Right lung (tissue), 5 donors: ENCODE data around the gene RAB40C. TPM values are rescaled to one million over a fixed set of nuclear protein-coding genes. Genes with fewer than 3 reads are reported as not detected.

ENCODE experiments used
- DNase-seq, 2 donors: peaks; one replicate each; pipeline ENCODE4 v3.0.0-alpha.2; 2013
- polyA plus RNA-seq, 5 donors: library from polyadenylated mRNA; unstranded; fragments of 120-200 nt; gene quantifications; one replicate each; pipeline versions ENCODE4 v1.2.1 to v1.2.3, GENCODE V29; 2013; ENCODE audit warnings: inconsistent platforms in 1 of 5, low replicate concordance in 1 of 5; ENCODE audit not compliant: insufficient read length in 5 of 5, insufficient read depth in 1 of 5

RAB40C gene
- polyA plus RNA-seq, 5 donors: 15.3 to 33.7 (median 22.9) TPM

DNA sequence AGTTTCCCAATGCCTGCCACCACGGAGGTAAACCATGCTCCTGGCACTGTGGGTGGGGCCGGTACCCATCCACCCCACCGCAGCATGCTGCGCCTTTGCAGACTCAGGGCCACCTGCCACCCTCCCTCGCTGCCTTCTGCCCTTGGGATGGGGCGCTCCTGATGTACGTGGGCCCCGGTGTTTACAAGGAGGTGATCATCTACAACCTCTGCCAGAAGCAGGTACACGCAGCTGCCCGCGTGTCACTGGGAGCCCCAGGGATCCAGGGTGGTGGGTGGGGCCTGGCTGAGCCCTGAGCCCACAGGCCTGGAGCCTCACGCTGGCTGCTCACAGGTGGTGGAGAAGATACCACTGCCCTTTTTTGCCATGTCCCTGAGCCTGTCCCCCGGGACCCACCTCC lies 76.7 kb downstream of the RAB40C start:
- no peak for DNase-seq

DNA sequence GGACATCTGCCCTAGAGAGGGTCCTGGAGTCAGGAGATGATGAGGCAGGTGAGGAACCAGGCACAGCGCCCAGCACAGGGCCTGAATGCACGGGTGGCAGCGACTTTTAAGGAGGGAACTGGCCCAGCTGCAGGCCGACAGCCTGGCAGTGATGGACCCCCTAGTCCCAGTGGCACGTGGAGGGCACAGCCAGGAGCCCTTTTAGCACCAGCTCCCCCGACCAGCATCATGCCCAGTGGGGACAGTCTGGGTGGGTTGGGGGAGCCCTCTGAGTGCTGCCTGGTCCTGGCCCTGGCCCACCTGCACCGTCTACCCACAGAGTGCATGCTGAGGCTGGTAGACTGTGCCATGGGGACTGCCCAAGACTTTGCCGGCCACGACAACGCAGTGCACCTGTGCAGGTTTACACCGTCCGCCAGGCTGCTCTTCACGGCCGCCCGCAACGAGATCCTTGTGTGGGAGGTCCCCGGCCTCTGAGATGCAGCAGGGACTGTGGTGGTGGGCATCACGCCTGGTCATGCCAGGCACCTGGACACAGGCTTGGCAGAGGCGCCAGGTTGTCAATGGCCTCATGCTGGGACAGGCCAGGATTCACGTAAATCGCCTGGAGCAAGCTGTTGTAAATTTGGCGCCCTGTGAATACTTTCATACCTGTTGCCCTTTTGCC lies 77.4 kb downstream of the RAB40C start:
- no peak for DNase-seq

DNA sequence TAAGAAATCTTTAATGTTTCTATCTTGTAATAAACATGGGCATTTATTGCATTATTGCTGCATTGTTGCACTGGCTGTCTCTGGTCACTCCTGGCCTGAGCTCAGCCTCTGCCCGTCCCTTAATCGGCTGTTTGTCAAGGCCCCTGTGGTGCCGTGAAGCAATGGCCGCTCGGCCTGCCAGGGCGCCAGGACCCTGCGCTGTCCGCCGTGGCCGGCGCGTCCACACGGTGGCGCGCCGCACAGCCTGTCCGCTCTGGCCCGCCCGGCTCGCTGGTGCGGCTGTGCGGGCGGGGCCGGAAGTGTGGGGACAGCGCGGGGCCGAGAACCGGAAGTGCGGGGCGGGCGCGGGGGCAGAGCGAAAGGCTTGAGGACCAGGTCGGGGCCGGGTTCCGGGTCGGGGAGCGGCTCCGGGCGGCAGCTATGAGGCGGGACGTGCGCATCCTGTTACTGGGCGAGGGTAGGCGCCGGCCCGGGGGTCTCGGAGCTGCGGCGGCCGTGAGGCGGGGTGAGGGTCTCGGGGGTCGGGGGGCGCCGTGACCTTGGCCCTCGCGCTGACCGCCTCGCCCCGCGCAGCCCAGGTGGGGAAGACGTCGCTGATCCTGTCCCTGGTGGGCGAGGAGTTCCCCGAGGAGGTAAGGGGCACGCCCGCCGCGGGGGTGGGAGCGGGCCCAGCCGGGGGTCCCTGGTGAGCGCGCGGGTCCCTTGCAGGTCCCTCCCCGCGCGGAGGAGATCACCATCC lies 78.1 kb downstream of the RAB40C start, which contains the start of gene RHOT2:
RHOT2 (plus strand) TSS at position 353 of the 739 bp plus-strand sequence; CDS start at position 421, 68 bp downstream.
- peak; percentile 87 to 89 for DNase-seq

DNA sequence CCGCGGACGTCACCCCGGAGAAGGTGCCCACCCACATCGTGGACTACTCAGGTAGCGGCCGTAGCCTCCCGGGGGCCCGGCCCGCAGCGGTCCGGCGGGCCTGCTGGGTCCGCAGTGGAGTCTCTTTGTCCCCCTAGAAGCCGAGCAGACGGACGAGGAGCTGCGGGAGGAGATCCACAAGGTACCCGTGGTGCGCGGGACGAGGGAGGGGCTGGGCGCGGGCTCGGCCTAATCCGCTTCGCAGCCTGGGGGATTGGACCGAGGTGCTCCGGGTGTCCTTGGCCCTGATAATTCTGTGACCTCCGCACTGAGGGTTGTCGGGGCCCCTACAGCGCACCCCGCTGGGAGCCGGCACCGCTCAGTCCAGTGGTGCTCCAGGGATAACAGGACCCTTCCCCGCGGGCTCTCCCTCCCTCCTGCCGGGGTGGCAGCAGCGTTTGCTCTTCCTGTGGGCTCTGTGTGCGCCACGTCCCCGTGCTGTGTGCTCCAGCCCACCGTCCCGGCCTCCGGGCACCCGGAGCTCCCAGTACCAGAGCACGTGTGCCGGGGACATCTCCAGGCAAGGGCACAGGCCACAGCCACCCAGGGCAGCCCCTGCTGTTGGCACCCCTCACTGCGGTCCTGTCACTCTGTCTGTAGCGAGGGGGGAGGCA lies 78.8 kb downstream of the RAB40C start:
- no peak for DNase-seq

DNA sequence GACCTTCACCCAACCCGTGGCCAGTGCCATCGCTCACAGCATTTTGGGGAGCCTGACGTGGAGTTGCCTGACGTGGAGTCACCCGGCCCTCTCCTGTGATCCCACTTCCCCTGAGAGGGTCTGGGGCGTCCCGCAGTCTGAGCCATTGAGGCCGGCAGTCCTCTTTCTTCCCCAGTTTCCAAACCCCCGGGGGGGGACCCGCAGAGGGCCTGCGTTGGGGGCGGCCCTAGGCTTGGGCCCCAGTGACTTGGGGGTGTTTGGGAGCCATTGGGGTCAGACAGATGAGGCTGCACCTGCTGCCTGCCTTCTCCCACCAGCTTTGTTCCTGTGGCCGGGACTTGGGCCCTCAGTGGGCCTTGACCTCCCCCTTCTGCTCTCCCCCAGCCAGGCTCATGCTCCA lies 79.8 kb downstream of the RAB40C start:
- no peak for DNase-seq

DNA sequence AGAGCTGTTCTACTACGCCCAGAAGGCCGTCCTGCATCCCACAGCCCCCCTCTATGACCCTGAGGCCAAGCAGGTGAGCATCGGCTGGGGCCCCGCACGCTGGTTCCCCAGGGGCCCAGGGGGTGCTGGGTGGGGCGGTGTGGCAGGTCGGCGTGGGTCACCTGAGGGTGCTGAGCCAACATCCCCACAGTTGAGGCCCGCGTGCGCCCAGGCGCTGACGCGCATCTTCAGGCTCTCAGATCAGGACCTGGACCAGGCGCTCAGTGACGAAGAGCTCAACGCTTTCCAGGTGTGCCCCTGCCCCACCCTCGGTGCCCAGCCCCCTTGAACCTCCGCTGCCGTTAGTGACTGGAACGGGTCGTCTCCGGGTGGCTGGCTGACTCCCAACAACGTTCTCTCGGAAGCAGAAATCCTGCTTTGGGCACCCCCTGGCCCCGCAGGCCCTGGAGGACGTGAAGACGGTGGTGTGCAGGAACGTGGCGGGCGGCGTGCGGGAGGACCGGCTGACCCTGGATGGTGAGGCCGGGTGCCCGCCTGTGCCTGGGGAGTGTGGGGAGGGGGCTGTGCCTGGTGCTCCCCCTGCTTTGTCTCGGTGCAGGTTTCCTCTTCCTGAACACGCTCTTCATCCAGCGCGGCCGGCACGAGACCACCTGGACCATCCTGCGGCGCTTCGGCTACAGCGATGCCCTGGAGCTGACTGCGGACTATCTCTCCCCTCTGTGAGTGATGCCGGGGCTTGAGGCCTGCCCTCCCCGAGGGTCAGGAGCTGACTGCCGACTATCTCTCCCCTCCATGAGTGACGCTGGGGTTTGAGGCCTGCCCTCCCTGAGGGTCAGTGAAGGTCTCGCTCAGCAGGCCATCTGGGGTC lies 80.9 kb downstream of the RAB40C start:
- no peak for DNase-seq

DNA sequence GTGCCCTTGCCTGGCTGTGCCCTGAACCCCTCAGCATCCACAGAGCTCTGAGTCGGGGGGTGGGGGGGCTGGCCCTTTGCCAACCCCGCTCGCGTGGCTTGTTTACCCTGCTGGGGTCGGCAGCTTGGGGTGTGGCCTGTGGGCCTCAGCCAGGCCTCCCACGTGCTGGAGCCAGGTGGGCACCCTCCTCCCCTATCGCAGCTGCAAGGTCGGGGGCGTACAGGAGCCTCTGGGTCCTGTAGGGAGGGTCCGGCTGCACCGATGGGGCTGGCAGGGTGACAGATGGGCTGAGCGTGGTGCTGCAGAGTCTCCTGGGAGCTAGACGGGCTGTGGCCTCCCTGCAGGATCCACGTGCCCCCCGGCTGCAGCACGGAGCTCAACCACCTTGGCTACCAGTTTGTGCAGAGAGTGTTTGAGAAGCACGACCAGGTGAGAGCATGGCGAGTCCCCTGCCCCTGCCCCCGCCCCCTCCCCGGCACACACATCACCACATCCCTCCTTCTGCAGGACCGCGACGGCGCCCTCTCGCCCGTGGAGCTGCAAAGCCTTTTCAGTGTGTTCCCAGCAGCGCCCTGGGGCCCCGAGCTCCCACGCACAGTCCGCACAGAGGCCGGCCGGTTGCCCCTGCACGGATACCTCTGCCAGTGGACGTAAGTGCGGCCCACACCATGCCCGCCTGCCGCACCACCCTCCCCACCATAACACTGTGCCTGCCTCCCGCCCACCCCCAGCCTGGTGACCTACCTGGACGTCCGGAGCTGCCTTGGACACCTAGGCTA lies 81.7 kb downstream of the RAB40C start:
- no peak for DNase-seq

DNA sequence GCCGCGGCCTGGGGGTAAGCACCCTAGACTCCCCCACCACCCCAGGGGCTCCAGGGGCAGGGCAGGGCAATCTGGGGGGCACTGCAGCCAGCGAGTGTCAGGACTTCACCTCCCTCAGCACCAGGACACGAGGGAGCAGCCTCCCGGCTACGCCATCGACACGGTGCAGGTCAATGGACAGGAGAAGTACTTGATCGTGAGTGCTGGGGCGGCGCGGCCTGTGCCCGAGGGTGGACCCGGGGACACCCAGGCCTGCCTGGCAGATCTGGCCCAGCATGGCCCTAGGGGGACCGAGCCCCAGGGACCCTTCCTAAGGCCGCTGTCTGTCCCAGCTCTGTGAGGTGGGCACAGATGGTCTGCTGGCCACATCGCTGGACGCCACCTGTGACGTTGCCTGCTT lies 82.5 kb downstream of the RAB40C start:
- DNase-seq: no peak

DNA sequence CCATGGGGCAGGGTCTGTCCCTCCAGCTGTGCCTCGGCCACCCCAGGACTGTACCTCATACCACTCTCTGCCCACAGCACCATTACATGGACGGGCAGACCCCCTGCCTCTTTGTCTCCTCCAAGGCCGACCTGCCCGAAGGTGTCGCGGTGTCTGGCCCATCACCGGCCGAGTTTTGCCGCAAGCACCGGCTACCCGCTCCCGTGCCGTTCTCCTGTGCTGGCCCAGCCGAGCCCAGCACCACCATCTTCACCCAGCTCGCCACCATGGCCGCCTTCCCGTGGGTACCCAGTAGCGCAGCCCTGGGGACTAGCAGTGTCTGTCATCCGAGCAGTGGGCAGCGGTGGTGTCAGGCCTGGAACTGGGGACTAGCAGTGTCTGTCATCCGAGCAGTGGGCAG lies 83.0 kb downstream of the RAB40C start:
- no peak for DNase-seq

DNA sequence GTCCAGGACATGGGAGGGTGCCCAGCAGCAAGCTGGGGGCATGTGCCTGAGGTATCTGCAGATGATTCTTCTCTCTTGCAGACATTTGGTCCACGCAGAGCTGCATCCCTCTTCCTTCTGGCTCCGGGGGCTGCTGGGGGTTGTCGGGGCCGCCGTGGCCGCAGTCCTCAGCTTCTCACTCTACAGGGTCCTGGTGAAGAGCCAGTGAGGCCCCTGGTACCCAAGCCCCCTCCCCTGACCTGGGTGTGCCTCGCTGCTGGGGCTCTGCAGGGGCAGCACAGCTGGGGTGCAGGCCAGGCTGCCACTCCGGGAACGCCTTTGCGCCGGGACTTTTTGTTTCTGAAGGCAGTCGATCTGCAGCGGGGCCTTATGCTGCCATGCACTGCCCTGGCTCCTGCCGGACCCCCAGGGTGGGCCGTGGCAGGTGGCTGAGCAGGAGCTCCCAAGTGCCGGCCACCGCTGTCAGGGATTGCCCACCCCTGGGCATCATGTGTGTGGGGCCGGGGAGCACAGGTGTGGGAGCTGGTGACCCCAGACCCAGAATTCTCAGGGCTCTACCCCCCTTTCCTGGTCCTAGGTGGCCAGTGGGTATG lies 83.6 kb downstream of the RAB40C start:
- no peak for DNase-seq

DNA sequence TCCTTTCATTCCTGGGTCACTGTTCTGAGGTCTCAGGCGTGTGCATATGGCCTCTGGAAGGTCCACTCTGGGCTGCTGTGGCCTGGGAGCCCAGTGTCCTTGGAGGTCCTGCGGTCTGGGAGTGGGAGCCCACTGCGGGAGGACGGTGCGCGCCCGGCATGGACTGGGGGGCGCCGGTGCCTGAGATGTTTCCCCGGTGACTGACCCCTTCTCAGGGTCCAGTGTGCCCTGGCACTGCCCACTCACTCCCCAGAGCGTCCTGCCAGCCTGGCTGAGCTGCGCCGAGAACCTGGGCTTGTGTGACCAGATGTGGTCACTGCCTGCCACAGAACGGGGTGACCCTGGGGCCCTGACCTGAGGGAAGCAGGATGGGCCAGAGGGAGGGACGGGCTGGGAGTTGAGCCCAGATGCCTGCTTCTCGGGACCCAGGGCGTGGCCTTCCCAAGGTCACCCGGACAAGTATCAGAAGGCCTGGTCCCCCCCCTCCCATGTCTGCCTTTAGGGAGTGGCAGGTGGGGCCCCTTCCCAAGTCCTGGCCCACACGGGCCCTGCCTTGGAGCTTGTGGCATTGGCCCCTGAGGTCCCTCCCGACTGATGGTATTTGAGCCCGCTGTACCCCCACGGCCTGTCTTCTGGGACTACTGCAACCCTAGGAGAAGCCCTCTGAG lies 84.5 kb downstream of the RAB40C start:
- no peak for DNase-seq

DNA sequence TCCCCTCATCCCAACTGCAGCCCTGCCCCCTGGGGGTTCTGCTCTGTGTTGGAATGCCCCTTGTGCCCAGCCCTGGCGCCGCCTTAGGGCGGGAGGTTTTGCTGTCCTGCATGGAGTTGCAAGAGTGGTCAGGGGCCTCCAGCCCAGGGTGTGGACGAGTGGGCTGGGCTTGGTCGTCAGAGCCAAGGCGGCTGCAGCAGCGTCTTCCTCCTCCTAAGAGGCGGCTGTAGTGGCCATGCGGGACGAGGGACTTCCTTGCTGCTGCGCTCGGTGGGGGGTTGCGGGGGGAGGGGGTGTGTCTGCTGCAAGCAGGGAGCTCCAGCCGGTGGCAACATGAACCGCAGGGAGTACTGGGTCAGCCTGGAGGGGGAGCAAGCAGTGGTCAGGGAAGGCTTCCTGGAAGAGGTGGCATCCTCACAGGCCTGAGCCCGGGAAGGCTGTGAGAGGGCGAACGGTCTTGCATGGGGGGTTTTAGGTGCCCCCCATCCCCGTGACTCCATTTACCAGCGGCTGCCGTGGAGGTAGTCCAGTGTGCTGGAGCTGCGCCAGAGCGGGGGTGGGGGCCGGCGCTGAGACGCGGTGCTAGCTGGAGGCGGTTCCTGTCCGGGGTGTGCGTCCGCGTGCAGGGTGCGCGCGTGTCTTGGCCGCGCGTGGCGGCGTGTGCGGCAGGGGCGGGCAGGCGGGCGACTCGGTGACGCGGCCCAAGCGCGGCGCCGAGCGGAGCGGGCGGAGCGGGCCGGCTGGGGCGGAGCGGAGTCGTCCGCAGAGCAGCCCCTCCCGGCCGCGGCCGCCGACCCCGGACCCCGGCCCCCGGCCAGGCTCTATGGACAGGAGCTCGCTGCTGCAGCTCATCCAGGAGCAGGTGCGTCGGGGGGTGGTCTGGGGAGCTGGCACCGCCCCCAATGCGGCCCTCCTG lies 85.4 kb downstream of the RAB40C start, which contains the start of gene RHBDL1:
RHBDL1 (plus strand) TSS at position 704 of the 916 bp plus-strand sequence; CDS start at position 824, 120 bp downstream.
- DNase-seq: no peak

DNA sequence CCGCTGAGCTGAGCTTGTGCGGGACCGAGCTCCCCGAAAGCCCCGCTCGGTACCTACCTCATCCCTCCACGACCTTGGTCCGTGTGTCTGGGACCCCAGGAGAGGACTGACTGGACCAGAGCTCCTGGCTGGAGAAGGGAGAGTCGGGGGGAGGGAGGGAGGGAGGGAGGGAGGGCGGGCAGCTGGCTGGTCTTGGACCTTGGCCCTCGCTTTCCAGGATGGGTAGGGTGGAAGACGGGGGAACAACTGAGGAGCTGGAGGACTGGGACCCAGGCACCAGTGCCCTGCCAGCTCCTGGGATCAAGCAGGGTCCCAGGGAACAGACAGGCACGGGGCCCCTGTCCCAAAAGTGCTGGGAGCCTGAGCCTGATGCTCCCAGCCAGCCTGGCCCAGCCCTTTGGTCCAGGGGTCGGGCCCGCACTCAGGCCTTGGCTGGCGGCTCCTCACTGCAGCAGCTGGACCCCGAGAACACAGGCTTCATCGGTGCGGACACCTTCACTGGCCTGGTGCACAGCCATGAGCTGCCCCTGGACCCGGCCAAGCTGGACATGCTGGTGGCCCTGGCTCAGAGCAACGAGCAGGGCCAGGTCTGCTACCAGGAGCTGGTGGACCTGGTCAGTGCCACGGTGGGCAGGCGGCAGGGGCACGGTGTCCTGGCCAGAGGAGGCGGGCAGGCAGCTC lies 86.2 kb downstream of the RAB40C start:
- no peak for DNase-seq

DNA sequence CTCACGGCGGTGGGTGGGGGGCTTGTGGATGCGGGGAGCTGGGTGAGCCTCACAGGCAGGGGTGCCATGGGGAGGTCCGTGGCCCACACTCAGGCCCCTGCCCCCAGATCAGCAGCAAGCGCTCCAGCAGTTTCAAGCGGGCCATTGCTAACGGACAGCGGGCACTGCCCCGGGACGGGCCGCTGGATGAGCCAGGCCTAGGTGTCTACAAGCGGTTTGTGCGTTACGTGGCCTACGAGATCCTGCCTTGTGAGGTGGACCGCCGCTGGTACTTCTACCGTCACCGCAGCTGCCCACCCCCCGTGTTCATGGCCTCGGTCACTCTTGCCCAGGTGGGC lies 86.7 kb downstream of the RAB40C start:
- no peak for DNase-seq

DNA sequence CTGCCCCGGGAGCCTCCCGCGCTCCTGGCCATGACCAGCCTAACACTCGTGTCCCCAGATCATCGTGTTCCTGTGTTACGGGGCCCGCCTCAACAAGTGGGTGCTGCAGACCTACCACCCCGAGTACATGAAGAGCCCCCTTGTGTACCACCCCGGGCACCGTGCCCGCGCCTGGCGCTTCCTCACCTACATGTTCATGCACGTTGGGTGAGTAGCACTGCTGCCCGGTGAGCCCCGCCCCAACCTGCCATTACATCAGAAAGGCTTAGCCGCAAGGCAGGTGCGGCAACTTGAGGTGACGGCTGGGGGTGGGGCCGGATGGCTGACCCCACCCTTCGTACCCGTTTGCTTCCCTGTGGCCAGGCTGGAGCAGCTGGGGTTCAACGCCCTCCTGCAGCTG lies 87.0 kb downstream of the RAB40C start:
- no peak for DNase-seq

DNA sequence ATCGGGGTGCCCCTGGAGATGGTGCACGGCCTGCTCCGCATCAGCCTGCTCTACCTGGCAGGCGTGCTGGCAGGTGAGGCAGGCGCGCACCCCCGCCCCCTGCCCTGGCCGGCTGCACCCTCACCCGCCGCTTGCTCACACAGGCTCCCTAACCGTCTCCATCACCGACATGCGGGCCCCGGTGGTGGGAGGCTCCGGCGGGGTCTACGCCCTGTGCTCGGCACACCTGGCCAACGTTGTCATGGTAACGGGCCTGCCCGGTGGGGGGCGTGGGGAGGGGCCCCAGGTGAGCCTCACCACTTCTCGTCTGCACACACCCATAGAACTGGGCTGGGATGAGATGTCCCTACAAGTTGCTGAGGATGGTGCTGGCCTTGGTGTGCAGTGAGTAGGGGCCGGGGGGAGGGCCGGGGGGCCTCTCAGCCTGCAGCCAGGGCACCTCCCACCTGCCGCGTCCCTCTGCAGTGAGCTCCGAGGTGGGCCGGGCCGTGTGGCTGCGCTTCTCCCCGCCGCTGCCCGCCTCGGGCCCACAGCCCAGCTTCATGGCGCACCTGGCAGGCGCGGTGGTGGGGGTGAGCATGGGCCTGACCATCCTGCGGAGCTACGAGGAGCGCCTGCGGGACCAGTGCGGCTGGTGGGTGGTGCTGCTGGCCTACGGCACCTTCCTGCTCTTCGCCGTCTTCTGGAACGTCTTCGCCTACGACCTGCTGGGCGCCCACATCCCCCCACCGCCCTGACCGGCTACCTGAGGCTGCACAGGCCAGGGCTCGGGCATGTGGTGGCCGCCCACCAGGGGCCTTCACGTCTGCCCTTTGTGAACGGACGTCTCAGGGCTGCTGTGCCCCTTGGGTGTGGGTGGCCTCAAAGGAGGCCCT lies 87.7 kb downstream of the RAB40C start:
- DNase-seq: no peak

DNA sequence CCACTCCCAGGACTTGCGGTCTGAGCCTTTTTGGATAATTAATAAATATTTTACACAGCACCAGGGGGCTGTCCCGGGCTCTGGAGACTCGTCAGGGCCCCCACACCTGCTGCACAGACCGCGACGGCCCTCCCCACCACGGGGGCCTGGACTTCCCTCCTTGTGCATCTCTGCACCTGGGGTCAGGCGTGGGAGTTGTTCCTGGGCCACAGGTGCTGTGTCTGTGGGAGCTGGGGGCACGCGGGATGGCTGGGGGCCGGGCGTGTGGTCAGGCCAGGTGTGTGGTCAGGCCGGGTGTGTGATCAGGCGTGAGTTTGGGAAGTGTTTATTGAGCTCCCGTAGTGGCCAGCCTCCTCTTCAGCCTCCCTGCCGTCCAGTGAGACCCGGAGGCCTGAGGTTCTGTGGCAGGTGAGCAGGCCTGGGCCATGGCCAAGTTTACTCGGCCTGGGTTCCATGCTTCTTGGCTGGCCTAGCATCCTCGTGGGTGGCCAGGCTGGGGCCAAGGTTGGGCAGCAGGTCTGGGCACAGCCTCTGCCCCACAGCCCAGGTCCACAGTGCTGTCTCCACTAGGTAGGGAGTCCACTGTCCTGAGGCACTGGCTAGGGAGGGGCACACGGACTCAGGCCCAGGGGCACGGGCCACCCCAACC lies 88.5 kb downstream of the RAB40C start:
- no peak for DNase-seq
